ENCODE data around the gene C1S. TPM values are rescaled to one million over a fixed set of nuclear protein-coding genes. Genes with fewer than 3 reads are reported as not detected.

The C1S gene
- total and polyA plus RNA-seq, 9 of the 15 experiments (the other 6 are each of a cell fraction or from before 2014, with no cell fraction given): 0.08 to 0.84 (median 0.27) TPM

DNA sequence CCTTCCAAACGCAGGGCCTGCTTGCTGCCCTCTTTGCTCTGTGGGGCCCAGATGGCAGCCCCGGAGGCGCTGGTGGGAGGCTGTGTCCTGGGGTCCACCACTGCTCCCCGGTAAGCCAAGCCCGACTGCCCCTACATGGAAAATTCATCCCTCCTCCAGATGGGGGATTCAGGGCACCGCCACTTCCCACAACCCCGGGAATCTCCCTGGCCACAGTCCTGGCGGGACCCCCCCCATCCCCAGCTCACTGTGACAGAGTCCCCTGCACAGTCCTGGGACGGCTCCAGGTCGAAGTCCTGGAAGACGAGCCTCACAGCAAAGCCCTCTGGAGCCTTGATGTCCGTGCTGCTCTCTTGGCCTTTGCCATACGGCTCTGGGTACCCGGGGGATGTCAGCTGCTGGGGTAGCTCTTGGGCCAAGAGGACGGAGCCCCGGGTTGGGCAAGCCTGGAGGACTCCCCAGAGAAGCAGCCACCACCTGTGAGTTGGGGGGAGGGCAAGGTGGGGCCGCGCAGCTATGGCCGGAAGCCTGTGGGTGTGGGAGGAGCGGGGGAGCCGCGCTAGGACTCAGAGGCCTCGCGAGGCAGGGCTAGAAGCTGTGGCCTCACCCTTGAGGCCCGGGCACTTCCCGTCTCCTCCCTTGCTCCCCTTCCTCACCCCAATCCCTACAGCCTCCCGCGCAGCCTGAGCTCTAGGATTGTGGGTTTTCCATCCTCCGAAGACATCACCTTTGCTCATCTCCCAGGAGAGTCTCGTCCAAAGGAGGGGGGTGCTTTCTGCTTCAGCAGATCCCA lies 47.7 kb downstream of the C1S start (continued):
- TF ChIP-seq TEAD1 (CRISPR knock-in tag; IDR thresholded peaks at IDR 0.05) (no peak), SNRNP70 (optimal IDR thresholded peaks at IDR 0.05; ENCODE audit: low read depth, low read length) (no peak), MAX (CRISPR knock-in tag; IDR thresholded peaks at IDR 0.05) (peak; percentile 65), PYGO2 (tag; IDR thresholded peaks at IDR 0.05) (no peak), HNRNPL (IDR thresholded peaks at IDR 0.05; ENCODE audit: low read depth, low read length) (no peak), NFIC (IDR thresholded peaks at IDR 0.05) (peak; percentile 26; the same call in 1 of the 2 replicates), SRF (CRISPR knock-in tag; IDR thresholded peaks at IDR 0.05) (0 out of 4 replicates have a peak, but pooled peaks of 1 of the 2 experiments have one; percentile 33), RAD21 (CRISPR knock-in tag; conservative IDR thresholded peaks at IDR 0.05 in 1 of 2, IDR thresholded peaks at IDR 0.05 in 1 of 2) (no peak), FOXP1 (CRISPR knock-in tag; IDR thresholded peaks at IDR 0.05) (no peak), ATF6 (CRISPR knock-in tag; IDR thresholded peaks at IDR 0.05) (no peak), BRD4 (IDR thresholded peaks at IDR 0.05) (peak; percentile 74; the same call in 1 of the 2 replicates), ZNF696 (CRISPR knock-in tag; conservative IDR thresholded peaks at IDR 0.05) (no peak), ZNF830 (CRISPR knock-in tag; IDR thresholded peaks at IDR 0.05) (no peak), BDP1 (IDR thresholded peaks at IDR 0.05; ENCODE audit: insufficient read depth, insufficient read length) (no peak), SMARCA4 (IDR thresholded peaks at IDR 0.05) (0 out of 2 replicates have a peak, but pooled peaks have one; percentile 10)
- TF ChIP-seq, protein P1, sequence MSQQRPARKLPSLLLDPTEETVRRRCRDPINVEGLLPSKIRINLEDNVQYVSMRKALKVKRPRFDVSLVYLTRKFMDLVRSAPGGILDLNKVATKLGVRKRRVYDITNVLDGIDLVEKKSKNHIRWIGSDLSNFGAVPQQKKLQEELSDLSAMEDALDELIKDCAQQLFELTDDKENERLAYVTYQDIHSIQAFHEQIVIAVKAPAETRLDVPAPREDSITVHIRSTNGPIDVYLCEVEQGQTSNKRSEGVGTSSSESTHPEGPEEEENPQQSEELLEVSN (IDR thresholded peaks at IDR 0.05; ENCODE audit: borderline replicate concordance in 1 of 2, extremely low read depth in 1 of 2, insufficient read depth in 1 of 2, insufficient read length in 1 of 2, low read depth in 1 of 2, low read length in 1 of 2, poor library complexity in 1 of 2, severe bottlenecking in 1 of 2): peak in 1 of 2 experiments; percentile 51

Data from K562 (cell line).